NOMO-1 treated with dmso at 0.1 percent for 144 hours (cell line): ENCODE results near the gene BZW1.
"Not testable (repeated sequence)": the region's sequence is repeated elsewhere in the genome, so short reads cannot be mapped to it uniquely, and the experiment has no call there.

Experiments used
- DNase-seq: peaks from one replicate; lab custom pipeline; 2025; ENCODE audit not compliant: unreplicated experiment; lab: John Stamatoyannopoulos, UW

Gene BZW1

DNA sequence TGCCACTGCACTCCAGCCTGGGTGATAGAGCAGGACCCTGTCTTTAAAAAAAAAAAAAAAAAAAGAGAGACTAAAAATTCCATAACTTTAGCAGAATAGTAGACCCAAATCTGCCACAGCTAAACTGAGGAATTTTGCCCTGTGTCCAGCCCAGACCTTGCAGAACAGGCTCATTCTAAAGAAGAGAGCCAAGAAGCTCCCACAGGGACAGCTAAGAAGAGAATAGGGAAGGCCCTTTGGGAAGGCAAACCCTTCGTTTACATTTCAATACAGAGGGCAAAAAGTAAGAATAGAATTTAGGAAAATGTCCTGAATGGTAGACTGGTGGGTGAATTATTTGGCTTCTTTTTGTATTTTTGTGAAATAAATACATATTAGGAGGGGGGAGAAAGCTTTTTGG lies 21.5 kb upstream of the BZW1 start:
- DNase-seq: no peak

GRCh38 chr2:200791905-200792304 lies 19.8 kb upstream of the BZW1 start:
- DNase-seq: no peak

GRCh38 chr2:200794143-200794542 lies 17.6 kb upstream of the BZW1 start:
- no peak for DNase-seq

GRCh38 chr2:200795028-200795440 lies 16.7 kb upstream of the BZW1 start:
- DNase-seq: peak; percentile 29

- DNase-seq: no peak
Measured at GRCh38 chr2:200796561-200796960, 15.1 kb upstream of the BZW1 start.

- no peak for DNase-seq
Measured at GRCh38 chr2:200797242-200797770, 14.4 kb upstream of the BZW1 start.

GRCh38 chr2:200798514-200798913 lies 13.2 kb upstream of the BZW1 start:
- no peak for DNase-seq

- no peak for DNase-seq
Measured at GRCh38 chr2:200800458-200800857, 11.3 kb upstream of the BZW1 start.

DNA sequence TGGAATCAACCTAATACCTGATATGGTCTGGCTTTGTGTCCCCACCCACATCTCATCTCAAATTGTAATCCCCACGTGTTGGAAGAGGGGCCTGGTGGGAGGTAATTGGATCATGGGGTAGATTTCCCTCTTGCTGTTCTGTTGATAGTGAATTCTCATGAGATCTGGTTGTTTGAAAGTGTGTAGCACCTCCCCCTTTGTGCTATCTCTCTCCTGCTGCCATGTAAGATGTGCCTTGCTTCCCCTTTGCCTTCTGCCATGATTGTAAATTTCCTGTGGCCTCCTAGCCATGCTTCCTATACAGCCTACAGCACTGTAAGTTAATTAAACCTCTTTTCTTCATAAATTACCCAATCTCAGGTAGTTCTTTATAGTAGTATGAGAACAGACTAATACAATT lies 10.3 kb upstream of the BZW1 start:
- not testable (repeated sequence) for DNase-seq

- no peak for DNase-seq
Measured at GRCh38 chr2:200809506-200810251, 2.0 kb upstream of the BZW1 start.

GRCh38 chr2:200810252-200810997 lies 1.3 kb upstream of the BZW1 start:
- DNase-seq: no peak

DNA sequence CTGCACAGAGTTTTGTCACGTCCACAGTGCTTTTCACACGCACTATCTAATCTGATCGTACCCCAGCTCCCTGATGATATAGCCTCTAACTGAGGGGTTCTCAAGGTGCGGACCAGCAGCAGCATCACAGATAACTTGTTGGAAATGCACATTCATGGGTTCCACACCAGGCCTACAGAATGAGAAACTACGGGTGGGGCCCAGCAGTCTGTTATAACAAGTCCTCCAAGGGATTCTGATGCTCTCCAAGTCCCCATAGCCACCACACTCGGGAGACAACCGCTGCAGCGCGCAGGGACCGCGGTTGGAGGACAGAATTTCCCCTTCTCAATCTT lies 745 bp upstream of the BZW1 start:
- DNase-seq: no peak

- peak; percentile 55 for DNase-seq
Measured at GRCh38 chr2:200812122-200813022, 662 bp downstream of the BZW1 start.

GRCh38 chr2:200814276-200814815 lies 2.6 kb downstream of the BZW1 start:
- DNase-seq: no peak

DNA sequence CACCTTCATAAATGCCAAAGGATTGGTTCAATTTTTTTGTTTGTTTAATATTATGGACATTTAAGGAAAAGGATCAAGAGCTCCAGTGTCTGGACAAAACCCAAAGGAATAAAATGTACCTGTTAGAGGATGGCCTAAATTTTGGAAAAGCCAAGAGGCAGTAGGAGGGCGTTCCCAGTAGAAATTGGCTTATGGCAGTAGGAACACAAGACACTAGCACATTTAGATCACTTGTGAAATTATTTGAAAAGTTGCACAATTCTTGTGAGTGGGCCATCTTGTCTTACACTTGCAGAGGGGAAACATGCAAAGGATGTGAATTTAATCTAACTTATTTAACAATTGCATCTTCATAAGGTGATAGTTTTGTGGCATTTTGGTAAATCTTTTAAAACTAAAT lies 3.2 kb downstream of the BZW1 start:
- DNase-seq: no peak

DNA sequence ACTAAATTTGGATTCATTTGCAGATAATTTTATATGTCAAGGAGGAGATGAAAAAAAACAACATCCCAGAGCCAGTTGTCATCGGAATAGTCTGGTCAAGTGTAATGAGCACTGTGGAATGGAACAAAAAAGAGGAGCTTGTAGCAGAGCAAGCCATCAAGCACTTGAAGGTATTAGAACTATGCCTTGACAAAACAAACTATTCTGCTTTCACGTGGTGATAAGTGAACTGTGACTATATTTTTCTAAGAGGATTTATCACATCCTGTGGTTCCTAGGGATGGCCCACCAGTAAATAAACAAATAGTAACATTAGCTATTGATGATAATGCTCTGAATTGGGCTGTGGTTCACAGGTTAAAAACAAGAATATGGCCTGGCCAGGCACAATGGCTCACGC lies 7.0 kb downstream of the BZW1 start:
- DNase-seq: not testable (repeated sequence)

DNA sequence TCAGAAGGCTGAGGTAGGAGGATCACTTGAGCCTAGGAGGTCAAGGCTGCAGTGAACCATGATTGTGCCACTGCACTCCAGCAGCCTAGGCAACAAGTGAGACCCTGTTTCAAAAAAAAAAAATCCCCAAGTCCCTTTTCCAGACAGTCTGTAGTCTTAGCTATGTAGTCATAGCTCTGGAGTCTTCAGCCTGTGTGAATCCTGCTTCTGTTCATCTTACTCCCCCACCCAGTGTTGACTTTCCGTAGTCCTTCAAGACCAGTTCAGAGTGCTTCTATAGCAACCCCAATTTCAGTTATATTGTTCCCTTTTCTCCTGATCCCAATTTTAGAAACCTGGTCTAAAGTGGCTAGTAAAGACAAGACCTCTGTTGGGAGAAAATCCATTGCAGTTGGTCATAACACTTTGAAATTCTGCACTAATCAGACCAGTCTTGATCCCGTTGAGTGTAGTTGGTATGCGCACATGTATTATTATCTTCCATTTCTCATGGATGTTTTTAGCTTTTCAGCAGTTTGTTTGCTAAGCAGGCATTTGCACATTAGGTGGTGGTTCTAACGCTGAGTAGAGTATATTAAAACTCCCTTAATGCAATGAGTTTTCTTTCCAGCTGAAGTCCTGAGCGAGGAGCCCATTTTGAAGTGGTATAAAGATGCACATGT lies 9.0 kb downstream of the BZW1 start:
- DNase-seq: no peak

- DNase-seq: no peak
Measured at GRCh38 chr2:200821686-200822245, 10.1 kb downstream of the BZW1 start.

- no peak for DNase-seq
Measured at GRCh38 chr2:200828104-200828503, 16.4 kb downstream of the BZW1 start.

DNA sequence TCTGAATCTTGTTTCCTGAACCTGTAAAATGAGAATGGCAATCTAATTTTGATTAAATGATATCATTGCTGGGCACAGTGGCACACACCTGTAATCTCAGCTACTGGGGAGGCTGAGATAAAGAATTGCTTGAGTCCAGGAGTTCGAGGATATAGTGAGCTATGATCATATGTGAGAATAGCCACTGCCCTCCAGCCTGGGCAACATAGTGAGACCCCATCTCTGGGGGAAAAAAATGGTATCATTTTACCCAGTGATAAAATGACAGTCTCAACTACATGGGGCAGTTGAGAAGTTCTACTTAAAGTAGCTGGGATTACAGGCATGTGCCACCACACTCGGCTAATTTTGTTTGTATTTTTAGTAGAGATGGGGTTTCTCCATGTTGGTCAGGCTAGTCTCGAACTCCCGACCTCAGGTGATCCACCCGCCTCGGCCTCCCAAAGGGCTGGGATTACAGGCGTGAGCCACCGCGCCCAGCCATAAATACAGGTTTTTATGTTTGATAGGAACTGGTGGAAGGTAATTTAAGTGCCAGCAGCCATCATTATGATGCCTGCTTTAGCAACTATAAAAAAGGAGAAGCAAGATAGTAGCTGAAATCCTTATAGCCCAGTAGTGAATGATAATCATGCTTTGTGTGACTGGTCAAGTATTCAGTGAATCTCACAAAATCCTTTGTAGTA lies 17.0 kb downstream of the BZW1 start:
- DNase-seq: no peak
